IPS-NIHi7 (cell line): ENCODE results near the gene GUCY1B1.

Experiments used
- DNase-seq: peaks from one replicate; pipeline ENCODE4 v3.0.0; 2012; ENCODE audit warnings: mixed read lengths; ENCODE audit errors: extremely low spot score

Gene GUCY1B1

DNA sequence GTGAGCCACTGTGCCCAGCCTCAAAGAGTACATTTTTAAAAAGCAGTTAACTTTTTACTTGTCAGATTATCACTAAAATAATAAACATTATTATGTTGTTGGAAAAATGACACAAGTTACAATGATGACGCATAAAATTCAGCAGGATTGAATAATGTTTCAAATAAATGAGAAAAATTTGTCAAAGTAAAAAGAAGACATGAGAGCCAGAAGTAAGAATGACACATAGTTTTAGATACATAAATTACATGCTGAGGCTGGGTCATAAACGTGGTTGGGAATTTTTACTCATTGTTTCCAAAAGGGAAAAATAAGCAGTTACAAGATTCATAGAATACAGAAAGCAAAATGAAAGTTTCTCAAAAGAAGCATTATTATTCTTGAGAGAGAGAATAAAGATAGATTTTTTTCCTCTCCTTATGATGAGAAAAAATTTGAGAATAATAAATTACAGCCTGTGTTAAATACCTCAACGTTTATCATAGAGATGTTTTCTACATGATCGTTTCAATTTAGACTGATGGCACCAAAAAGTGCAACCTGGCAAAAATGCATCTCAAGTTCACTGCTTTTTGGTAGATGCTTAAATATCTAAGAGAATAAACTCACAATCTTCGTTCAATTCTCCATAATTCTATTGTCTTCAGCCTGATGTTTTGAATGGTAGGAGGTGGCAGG is 40.4 kb downstream of the GUCY1B1 start:
- no peak for DNase-seq

DNA sequence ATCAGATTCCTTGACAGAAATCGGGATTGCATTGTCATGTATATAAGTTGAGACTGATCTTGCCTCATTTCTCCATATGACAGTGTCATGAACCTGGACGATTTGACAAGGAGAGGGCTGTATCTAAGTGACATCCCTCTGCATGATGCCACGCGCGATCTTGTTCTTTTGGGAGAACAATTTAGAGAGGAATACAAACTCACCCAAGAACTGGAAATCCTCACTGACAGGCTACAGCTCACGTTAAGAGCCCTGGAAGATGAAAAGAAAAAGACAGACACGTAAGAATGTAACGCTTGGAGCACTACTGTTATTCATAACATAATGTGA is 40.9 kb downstream of the GUCY1B1 start:
- DNase-seq: no peak

DNA sequence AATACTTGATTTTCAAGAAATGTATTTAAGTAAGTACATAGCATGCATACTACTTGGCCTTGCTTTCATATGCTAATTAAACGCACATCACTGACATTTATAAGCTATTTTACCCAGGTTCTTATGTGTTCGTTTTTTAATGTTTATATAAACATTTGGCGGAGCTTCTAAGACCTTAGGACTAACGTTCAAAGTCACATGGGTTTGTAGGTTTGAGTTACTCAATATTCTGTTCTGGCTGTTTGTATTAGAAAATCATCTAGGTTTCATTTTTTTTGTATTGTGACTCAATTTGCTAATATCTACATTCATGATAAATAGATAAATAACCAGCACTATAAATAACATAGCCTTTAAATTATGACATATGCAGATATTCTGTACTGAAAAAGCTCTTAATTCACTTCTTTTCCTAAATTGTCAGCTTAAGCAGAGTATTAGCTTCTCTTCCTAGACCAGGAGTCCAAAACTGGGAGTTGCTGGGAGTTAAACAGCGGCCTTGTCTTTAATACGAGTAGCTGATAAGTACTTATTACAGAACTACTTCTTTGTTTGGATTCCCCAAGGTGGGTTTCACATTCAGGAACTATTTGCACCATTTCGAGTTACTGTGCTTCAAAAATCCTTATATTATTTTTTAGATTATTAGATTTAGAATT is 42.0 kb downstream of the GUCY1B1 start:
- DNase-seq: no peak

DNA sequence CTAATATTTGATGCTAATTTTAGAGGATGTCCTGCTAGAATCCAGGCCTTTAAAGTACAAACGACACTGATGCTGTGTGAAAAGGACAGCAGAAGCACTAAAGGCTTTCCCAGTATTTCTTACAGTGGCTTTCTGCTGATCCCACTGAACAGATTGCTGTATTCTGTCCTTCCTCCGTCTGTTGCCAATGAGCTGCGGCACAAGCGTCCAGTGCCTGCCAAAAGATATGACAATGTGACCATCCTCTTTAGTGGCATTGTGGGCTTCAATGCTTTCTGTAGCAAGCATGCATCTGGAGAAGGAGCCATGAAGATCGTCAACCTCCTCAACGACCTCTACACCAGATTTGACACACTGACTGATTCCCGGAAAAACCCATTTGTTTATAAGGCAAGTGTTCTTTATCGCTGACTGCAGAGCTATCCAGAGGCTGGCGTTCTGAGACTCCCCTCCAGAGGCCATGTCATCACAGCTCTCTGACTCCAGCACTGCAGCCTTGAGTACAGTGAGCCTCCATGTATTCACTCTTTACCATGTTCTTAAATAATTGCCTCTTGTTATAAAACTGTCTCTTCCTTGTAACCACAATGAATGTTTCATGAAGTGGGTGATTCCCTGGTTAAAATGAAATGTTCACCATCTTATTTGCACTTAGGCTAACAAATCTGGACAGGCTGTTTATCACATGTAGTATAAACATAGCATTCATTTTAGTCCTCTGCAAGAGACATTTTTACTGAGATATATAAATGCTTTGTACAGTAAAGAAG is 43.6 kb downstream of the GUCY1B1 start:
- no peak for DNase-seq

DNA sequence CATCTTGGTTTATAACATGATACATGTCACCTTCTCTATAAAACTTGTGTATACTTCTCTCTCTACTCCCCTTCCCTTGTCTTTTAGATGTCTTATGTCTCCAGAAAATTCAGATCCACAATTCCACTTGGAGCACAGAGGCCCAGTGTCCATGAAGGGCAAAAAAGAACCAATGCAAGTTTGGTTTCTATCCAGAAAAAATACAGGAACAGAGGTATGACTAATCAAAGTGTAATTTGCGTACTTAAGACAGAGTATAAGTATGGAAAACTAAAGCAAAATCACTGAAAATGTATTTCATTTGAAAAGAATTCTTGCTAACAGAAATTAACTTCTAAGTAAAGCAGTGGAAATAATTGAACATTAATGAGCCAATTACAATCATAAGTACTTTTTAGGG is 46.2 kb downstream of the GUCY1B1 start:
- no peak for DNase-seq

DNA sequence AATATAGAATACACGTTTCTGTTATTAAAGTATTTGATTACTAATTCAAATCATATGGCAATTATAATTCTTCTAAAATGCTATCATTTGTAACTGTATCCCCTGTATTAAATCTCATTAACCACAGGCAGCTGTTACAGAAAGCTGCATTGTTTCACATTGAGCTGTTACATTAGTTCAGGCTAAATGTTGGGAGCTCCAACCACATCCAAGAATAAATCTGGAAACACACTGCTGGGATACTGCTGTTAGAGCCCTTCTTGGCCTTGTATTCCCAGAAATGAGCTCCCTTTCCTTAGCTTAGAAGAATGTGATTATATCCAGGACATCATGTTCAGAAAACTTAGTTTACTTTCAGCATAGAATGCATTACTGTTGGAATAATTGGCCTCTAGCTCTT is 48.2 kb downstream of the GUCY1B1 start:
- DNase-seq: no peak

DNA sequence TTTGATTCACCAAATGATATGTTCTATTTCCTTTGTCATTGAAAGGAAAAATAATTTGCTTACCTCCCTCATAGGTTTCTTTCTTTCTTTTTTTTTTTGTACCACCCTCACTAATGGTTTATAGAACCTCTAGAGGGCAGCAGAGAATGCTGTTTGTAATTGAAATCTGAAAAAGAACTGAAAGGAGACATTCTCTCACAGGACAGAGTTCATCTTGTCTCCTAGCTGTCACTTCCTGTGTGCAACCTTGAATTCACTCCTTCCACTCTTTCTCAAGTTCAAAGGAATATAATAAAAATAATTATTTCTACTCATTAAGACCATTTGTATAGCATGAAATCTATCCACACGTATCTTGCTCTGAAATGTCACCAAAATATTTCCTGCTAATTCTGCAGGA is 51.0 kb downstream of the GUCY1B1 start:
- peak; percentile 63 for DNase-seq

DNA sequence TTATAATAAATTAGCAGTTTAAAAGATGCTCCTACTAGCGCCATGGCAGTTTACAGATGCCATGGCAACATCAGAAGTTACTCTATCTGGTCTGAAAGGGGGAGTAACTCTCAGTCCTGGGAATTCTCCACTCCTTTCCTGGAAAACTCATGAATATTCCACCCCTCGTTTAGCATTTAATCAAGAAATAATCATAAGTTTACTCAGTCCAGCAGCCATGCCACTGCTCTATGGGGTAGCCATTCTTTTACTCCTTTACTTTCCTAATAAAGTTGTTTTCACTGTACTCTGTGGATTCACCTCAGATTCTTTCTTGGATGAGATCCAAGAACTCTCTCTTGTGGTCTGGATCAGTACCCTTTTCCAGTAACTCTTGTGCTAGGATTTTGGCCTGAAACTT is 52.3 kb downstream of the GUCY1B1 start:
- DNase-seq: no peak

DNA sequence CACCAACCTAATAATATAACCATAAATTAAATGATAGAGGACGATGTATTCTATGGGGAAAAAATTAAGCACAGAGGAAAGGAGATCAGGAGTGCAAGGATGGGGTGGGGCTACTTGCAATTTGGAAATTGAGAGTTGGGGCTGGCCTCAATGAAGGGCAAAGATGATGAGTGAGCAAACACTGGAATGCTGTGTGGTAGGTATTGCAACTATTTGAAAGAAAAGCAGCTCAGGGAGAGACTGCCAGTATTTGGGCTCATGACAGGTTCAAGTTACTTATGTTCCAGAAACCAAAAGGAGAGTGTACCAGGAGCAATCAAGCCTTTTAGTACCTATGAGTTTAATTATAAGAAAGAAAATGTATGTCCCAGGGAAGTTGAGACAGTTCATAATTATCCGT is 59.8 kb downstream of the GUCY1B1 start:
- DNase-seq: no peak

DNA sequence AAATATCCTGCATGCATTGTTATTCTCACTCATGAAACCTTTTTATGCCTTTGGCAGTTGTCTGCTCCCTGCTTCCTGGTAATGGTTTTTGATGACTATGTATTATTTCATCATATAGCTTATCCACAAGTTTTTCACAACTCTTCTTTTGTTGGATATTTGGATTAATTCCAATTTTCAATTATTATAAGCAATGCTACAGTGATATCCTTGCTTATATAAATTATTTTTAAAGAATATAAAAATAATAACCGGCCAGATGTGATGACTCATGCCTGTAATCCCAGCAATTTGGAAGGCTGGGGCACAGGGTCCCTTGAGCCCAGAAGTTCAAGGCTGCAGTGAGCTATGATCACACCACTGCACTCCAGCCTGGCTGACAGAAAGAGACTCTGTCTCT is 60.2 kb downstream of the GUCY1B1 start:
- DNase-seq: no peak

DNA sequence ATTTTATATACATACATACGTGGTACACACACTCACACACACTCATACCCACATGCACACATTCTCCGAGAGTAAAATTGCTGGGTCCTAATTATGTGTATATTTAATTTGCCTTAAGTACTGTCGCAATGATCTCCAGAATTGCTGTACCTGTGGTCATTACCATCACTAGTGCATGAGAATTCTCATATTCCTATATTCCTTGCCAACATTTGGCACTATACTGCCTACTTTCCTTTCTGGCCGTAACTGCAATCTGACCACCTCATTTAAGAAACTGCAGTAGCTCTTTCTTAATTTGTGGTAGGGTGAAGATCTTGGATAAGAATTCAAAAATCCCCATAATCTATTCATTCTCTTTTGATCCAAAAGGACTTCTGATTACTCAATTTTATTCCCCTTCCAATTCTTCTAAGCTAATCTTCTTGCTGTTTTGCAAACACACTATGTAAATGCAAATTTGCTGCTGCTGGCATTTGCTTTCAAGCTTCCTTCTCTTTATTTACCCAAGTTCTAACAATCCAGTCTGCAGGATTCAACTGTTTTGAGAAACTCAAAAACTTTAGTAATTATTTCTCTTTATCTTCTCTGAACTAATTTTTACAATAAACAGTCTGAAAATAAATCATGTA is 62.2 kb downstream of the GUCY1B1 start:
- DNase-seq: no peak

DNA sequence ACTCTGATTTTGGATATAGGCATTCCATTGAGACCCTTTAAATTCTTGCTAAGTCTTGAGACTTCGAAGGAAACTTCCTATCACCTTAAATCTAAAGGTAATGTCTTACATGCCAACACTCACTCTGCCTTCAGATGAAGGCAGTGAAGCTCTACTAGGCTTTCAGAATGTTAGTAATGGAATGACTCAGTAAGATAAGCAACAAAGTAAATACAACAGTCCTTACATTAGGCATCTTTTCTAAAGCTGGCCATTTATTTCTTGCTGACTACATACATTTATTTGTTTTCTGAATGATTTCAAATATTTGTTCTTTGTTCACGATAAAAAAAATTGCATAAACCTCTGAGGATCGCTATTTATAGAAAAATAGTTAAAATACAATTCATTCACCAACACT is 63.8 kb downstream of the GUCY1B1 start:
- DNase-seq: no peak

DNA sequence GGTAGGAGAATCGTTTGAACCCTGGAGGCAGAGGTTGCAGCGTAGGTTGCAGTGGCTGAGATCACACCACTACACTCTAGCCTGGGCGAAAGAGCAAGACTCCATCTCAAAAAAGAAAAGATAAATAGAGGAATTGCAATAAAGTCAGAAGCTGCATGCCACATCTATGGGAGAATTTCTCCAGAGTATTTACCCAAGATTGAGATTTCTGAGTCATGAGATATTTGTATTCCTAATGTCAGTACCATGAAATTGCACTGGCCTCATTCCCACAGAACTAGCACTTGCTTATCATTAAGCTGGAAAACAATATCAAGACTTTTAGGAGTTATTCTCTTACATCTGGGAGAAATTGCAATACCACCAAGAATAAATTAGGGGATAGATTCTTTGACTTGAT is 69.8 kb downstream of the GUCY1B1 start:
- no peak for DNase-seq

DNA sequence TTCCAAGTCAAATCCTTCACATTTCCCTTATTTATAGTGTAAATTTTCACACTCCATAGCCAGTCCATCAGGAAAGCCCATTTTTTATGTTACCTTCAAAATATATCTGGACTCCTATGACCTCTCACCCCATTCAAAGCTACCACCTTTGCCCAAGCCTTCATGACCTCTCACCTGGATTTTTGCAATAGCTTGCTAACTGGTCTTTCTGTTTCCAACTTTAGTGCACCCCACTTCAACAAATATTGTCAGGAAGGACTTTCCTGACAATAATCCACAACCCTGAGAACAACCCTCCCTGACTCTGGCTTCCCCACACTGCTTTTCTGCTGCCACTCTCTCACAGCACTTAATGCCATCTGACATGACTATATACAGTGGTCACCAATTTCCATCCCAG is 73.8 kb downstream of the GUCY1B1 start:
- DNase-seq: no peak

DNA sequence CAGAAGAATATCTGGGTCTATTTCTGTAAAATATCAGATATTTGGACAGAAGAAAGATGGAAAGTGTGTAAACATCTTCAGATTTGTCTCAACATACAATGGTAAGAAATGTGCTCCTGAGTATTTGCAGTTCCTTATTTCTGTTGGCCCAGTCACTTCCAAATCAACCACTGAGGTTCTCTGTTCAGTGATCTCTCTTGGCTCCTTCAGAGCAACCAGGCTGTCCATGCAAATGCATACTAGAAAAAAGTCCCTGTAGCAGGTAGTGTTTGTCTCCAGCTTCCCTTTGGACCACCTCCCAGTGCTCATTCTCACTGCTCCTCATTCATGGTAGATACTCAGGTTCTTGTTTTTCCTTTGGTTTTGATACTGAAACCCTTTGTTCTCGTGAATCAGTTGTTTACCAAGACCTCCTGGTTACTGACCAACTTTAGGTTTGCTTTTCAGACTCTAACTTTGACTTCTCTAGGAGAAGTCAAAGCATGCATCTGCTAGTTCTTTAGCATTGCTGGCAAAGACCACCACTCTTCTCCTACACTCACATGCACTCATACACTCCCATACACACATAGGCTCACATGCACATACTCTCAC is 78.5 kb downstream of the GUCY1B1 start:
- no peak for DNase-seq

DNA sequence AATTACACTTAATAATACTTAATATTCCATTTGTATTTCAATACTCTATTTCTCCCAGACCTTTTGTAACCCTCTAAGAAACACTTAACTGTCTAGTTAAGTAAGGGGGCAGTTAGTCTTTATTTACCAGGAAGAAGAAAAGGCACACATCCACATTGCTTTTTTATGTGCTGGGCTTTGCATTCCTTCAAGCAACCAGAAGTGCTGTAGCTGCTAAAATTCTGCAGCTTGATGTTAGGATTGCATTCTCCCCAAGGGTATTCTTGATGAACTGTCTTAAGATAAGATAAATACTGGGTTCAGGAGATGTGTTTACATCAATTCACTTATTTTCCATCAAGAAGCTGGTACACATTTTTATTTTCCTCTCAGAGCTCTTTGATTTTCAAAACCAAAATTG is 83.3 kb downstream of the GUCY1B1 start:
- DNase-seq: no peak

DNA sequence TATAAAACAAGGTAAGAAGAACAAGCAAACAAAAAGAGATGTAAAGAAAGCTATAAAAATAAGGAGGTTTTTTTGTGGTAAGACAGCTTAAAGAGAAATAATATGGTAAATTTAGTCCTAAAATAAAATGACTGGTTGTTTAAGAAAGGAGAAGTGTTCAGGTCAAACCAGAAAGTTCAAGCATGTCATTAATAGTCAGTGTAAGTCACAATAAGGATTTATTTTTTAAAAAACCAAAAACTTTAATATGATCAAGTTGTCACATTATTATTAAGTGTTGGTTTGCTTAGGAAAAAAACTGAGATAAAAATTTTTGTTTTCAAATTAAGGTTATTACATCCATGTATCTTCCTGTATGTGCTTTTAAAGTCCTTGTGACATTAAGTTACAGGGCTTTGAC is 88.1 kb downstream of the GUCY1B1 start:
- no peak for DNase-seq

DNA sequence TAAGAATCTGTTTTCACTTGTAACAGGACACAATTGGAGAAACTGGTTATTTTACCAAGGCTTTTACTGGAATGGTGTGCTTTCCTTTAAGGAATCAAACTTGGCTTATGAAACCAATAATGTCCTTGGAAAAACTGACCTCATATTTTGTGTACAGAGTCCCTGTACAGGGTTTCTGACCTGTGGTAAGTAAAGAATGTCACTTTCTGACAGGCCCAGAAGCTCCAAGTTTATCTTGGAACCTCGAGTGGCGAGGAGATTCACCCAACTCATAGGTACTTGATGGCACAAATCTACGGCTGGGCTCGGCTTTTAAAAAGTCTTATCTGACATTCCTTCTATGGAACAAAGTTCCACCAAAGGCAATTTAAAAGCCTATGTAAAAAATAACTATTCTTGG is 90.2 kb downstream of the GUCY1B1 start:
- no peak for DNase-seq

DNA sequence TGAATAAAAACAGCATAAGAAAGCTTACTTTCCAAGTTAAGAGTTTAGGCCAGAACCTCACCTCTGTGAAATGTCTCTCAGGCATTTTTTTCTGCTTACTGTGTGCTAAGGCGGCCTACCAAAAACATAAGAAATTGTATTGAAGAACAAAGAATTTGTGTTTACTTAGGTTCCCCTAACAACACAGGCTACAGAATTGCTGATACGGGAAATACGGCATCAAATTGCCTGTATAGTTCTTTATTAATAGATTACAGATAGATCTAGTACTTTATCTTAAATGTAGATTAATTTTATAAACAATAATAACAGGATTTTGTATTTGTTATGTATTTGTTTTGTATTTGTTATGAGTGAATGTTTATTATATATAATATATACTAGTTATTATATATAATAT is 94.4 kb downstream of the GUCY1B1 start:
- no peak for DNase-seq

DNA sequence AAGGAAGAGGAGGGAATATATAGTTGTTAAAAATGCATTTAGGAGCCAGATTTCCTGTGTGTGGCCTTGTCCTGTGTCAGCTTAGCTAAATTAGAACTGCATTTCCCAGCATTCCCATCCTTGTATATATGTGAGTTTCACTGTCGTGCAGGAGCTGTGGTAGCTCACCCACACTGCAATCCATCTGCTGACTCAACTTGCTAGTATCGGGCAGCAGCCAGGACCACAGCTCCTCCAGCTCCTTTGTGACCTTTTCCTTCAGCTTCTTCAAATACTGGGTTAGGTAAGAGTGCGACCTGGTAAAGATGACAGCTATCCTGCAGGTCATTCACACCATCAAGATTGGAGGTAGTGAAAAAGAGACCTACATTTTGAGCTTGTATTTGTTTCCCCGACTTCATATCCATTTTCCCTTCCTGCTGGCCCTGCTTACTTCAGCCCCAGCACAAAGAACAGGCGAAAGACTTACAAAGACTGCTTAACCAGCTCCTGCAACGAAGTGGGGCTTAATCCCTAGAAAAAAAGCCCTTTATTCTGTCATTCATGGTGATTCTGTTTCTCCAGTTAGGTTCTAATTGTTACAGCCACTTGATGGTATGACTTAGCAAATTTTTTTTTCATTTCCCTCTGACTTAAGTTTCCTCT is 95.9 kb downstream of the GUCY1B1 start:
- no peak for DNase-seq

DNA sequence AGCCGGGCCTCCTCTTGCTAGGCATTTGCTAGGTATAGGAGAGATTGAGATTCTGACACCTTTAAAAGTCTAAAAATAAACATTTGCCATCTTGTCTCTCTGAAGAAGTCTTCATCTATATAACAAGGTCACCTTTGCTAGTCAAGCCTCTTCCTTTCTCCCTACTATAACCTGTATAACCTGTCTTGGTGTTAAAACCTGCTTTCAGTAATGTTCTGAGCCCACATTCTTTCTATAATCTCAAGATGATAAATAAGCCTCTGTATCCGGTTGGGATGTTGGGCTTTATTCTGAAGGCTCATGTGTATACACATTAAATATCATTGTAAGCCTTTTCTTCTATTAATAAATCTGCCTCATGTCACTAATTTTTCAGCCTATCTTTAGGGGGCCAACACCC is 97.1 kb downstream of the GUCY1B1 start:
- no peak for DNase-seq
